Astrocyte (in vitro differentiated cells and primary cell): Measurements from ENCODE around the gene APOBEC3F.

Source experiments
- EZH2 ChIP-seq: IDR thresholded peaks from 2 replicates; pipeline ENCODE4 v1.6.1; 2012; ENCODE audit warnings: mild to moderate bottlenecking, low read length, inconsistent platforms; ENCODE audit not compliant: insufficient read depth
- TF ChIP-seq, protein P1 (sequence below): IDR thresholded peaks from 2 replicates; pipeline ENCODE4 v1.5.1; 2011; ENCODE audit warnings: low read depth, mild to moderate bottlenecking, inconsistent platforms, low read length, moderate library complexity; ENCODE audit not compliant: insufficient read depth

GRCh38 chr22:39073981-39074380, 33.3 kb downstream of the APOBEC3F start:
- TF ChIP-seq, protein P1, sequence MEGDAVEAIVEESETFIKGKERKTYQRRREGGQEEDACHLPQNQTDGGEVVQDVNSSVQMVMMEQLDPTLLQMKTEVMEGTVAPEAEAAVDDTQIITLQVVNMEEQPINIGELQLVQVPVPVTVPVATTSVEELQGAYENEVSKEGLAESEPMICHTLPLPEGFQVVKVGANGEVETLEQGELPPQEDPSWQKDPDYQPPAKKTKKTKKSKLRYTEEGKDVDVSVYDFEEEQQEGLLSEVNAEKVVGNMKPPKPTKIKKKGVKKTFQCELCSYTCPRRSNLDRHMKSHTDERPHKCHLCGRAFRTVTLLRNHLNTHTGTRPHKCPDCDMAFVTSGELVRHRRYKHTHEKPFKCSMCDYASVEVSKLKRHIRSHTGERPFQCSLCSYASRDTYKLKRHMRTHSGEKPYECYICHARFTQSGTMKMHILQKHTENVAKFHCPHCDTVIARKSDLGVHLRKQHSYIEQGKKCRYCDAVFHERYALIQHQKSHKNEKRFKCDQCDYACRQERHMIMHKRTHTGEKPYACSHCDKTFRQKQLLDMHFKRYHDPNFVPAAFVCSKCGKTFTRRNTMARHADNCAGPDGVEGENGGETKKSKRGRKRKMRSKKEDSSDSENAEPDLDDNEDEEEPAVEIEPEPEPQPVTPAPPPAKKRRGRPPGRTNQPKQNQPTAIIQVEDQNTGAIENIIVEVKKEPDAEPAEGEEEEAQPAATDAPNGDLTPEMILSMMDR, result no peak
- no peak for TF ChIP-seq EZH2
